Sciatic nerve (tissue), 2 donors: ENCODE data around the gene ARID3B. TPM values are rescaled to one million over a fixed set of nuclear protein-coding genes. Genes with fewer than 3 reads are reported as not detected.
"Not testable (repeated sequence)": the region's sequence is repeated elsewhere in the genome, so short reads cannot be mapped to it uniquely, and the experiment has no call there.

ENCODE experiments used
- ATAC-seq: fragments of 200-7000 bp; cut with Tn5 transposase; one replicate; pipeline ENCODE4 v1.9.1; 2020; ENCODE audit warnings: mild to moderate bottlenecking, moderate library complexity
- DNase-seq: peaks from one replicate; pipeline ENCODE4 v3.0.0-alpha.2; 2020; ENCODE audit warnings: low spot score
- intact Hi-C: fragments of 100-400 bp; cut with DNase I; formaldehyde crosslinking; loops from one replicate; pipeline ENCODE4 v1.14.2; 2022
- total RNA-seq: library from RNA; stranded (reverse); fragmentation: NEBNext Ultra II Directional; extraction: Animal tissue kit (Norgen Biotek cat#: 25700); gene quantifications from one replicate; pipeline ENCODE4 v1.2.1, GENCODE V29; 2021
- donor health status: DM: no; HTN: no; CAD: no.
- donor health status: DM: no; HTN: no; CAD: no.

Gene ARID3B
- total RNA-seq, 1 donor from 2014 or later, result 5.5 TPM

- intact Hi-C loops, DNase-seq, ATAC-seq: not testable (repeated sequence)
Observed at GRCh38 chr15:74596736-74597135, 55.7 kb downstream of the ARID3B start.

DNA sequence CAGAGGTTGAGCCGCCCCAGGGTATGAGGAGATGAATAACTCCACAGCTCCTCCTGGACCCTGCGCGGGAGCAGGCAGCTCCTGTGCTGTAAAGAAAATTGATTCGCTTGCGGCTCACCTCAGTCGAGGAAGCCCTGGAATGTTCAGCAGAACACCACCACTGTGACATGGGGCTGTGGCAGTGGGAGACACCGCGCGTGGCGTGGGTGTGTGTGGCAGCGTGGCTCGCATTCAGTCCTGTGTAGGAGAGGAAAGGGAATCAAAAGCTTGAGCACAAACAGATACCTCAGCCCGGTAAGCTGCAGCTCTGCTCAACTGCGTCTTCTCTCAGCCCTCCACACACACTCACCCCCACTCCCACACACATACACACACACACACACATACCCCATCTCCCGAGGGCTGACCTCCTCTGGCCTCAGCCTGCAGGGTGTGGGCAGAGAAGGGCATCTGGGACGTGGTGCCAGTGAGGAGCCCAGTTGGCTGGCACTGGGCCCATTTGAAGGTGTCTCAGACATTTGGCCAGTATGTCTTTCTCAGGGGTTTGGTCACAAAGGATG is 56.2 kb downstream of the ARID3B start:
- intact Hi-C loops, ATAC-seq, DNase-seq: not testable (repeated sequence)

DNA sequence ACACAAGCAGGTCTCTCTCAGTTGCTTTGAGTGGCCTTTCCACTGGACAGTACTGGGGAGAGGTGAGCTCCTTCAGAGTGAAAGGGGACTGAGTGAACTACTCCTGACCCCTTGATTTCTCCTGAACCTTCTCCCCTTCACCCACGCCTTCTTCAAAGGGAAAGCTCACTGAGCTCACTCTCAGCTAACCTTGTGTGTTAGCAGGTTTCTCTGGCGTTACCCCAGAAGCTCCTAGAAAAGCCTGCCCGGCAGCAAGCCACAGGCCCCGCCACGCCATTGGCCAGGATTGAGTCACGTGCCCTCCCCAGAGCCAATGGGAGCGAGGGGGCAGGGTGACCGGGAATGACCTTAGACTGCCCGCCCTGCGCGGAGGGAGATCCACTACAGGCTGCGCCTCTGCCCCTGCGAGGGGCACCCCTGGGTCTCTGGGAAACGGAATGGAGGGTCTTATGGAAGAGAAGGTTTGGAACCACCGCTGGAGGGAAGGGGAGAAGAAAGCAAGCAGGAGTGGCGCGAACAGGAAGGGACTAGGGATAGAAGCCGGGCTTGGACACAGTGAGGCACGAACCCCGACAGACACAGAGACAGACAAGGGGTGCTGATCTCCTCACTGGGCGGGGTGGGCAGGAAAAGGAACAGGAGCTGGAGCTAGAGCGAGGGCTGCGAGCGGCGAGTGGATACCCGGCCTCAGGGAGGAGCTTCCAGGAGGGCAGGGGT is 57.3 kb downstream of the ARID3B start:
- DNase-seq, result peak; percentile 97
- intact Hi-C loops, result no loop called here
- peak; percentile 99 for ATAC-seq

DNA sequence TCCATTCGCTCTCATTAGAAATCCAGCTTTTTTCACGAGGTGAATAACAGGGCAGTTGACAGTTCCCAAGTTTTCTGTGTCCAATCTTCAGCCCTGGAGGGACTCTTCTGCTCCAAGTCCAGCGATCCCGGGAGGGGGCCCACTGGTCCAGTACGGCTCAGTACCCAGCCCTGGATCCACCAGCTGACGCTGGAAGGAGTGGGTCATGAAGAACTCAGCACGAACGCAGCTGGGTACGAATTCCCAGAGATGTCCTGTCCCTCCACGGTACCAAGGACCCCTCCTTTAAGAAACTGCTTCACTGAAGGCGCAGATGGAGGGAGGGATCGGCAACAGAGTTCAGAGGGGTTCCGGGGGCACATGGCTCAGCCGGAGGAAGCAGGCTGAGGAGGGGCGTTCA is 58.1 kb downstream of the ARID3B start:
- intact Hi-C loops, result no loop called here
- DNase-seq, result no peak
- ATAC-seq, result no peak

DNA sequence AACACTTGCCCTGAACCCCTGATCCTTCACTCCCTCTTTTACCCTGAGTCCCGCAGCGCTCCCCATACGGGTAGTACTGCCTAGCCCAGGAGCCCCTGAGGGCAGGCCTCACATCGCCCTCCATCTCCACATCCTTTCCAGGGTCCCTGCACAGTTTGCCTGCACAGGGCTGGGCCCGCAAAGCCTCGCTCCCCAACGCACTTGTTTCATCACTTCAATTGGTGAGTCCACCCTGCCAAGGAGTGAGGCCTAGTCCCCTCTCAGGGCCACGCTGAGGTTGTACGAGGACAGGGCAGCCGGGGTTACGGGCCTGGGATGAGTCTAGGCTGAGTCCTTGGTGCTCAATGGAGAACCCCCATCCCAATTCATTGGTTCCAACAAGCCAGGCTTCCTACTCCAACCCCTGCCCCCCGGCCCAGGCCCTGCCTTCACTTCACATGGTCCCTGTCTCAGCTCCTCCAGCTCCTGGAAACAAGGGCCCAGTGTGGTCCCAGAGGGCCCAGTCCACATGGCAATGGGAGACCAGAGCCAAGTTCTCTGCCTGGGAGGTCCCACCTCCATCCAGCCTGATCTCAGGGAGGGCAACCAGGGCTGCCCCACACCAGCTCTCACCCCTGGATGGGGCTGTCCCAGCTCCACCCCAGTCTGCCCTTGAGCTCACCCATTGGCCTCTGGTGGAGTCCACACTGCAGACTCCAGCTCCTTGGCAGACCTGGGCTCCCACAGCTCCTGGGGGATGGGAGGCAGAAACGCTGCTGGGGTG is 62.2 kb downstream of the ARID3B start:
- ATAC-seq (no peak), DNase-seq (no peak)
- intact Hi-C loops, result no loop called here

- intact Hi-C loops, result no loop called here
Observed at GRCh38 chr15:74603789-74604705, 63.0 kb downstream of the ARID3B start.

DNA sequence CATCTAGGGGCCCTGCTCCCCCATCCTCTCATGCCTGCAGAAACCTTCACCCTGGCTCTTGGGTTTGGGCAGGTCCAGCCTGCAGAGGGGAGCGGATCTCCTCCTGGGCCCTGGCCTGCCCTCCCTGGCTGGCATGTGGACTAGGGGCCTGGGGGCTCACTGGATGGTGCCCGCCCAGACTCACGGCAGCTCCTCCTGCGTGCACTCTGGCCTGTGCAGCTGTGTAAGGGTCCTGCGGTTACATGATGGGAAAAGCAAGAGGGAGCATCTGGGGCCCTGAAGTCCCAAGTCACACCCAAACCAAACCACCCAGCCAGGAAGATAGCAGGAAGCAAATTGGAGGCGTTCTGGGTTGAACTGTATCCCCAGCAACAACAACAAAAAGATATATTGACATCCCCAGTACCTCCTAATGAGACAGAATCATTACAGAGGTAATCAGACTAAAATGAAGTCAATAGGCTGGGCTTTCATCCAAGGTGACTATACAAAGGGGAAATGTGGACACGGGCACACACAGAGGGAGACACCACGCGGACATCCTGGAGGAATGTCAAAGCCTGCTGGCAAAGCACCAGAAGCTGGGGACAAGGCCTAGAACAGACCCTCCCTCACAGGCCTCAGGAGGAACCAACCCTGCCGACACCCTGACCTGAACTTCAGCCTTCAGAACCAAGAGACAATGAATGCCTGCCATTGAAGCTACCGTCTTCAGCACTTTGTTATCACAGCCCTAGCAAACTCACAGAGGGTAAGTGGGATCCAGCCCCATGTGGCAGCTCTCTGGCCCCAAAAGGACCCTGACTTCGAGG is 64.2 kb downstream of the ARID3B start:
- no peak for DNase-seq
- intact Hi-C loops, result no loop called here
- ATAC-seq, result no peak

More at GRCh38 chr15:74603789-74604705, 63.0 kb downstream of the ARID3B start:
- DNase-seq, result no peak
- ATAC-seq, result no peak

DNA sequence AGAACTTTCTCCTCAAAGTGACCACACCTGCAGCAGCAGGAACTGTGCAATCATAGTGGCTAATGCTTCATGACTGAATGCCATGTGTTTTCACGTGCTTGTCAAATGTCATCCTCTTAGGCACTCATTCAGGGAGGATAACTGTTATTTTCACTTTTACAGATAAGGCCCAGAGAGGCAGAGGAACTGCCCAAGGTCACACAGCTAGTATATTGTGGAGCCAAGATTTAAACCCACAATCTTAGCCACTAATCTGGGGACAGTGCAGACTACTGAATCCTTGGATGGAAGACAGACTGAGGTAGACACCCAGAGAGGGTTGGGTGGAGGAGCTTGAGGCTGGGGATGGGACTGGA is 64.8 kb downstream of the ARID3B start:
- intact Hi-C loops, result no loop called here
- ATAC-seq, result no peak

DNA sequence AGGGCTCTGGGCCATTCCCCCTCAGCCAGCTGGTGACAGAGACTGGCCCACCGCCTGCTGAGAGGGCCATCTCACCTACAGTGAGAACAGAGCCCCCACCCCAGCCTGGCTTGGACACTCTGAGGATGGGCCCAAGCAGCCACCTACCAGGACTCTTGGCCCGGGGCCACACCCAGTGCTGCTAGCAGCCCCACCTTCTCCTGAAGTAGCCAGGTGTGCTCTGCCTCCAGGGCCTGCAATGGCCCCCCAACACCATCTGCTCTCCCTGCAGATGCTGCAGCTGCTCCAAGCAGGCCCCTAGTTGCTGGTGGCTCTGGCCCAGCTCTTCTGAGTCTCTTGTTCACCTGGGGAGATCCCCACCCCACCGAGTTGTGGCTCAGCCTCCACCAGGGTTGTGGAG is 67.8 kb downstream of the ARID3B start:
- ATAC-seq, result no peak
- DNase-seq, result no peak
- intact Hi-C loops, result no loop called here

More for the DNA sequence above, 64.8 kb downstream of the ARID3B start:
- DNase-seq, result no peak

- ATAC-seq (no peak), DNase-seq (no peak)
- intact Hi-C loops, result loop anchor here (5.0 kb wide), 1 partner anchor 68 kb away; the partner anchor contains the start of gene ARID3B
Observed at GRCh38 chr15:74609938-74610301, 68.9 kb downstream of the ARID3B start.

- no peak for DNase-seq
- intact Hi-C loops, result loop anchor here (5.0 kb wide), 1 partner anchor 68 kb away; the partner anchor contains the start of gene ARID3B
- no peak for ATAC-seq
Observed at GRCh38 chr15:74610302-74610951, 69.4 kb downstream of the ARID3B start.

GRCh38 chr15:74611341-74611740 is 70.3 kb downstream of the ARID3B start:
- intact Hi-C loops, result loop anchor here (5.0 kb wide), 1 partner anchor 69 kb away; the partner anchor contains the start of gene ARID3B
- DNase-seq (no peak), ATAC-seq (no peak)

- no peak for ATAC-seq
- intact Hi-C loops, result loop anchor here (5.0 kb wide), 1 partner anchor 70 kb away; the partner anchor contains the start of gene ARID3B
- DNase-seq, result no peak
Observed at GRCh38 chr15:74611834-74612233, 70.8 kb downstream of the ARID3B start.

DNA sequence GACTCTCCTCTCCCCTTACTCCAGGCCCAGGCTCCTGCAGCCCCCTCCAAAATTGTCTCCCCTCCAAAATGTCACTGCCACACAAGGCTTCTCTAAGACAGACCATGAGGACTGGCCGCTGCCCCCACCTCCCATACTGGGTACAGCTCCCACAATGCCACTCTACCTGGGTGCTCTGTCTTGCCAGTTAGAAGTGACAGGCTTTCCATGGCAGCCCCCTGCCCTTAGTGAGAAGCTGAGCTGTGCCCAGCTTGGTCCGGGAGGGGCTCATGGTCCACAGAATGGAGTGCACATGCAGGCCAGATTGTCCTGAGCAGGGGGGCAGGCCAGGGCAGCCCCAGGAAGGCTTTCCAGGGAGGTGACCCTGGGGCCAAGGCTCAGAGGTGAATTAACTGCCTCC is 71.7 kb downstream of the ARID3B start:
- ATAC-seq (no peak), DNase-seq (no peak)
- intact Hi-C loops, result loop anchor here (5.0 kb wide), 1 partner anchor 70 kb away; the partner anchor contains the start of gene ARID3B

GRCh38 chr15:74613089-74613952 is 72.3 kb downstream of the ARID3B start:
- intact Hi-C loops, result loop anchor here (5.0 kb wide), 1 partner anchor 71 kb away; the partner anchor contains the start of gene ARID3B
- no peak for ATAC-seq
- no peak for DNase-seq

- ATAC-seq, result peak; percentile 0
- intact Hi-C loops, result loop anchor here (5.0 kb wide), 1 partner anchor 72 kb away; the partner anchor contains the start of gene ARID3B
Observed at GRCh38 chr15:74613953-74614743, 73.1 kb downstream of the ARID3B start.

More at GRCh38 chr15:74613953-74614743, 73.1 kb downstream of the ARID3B start:
- no peak for DNase-seq
